GM12865 (cell line): ENCODE measurements around the gene COMT.
A peak's percentile ranks its signal among the peaks of the same experiment; 100 is the strongest.

Experiments used
- DNase-seq: peaks from one replicate; pipeline ENCODE4 v3.0.0; 2010; ENCODE audit warnings: low read depth
- H3K4me3 ChIP-seq: 2 replicates; pipeline ENCODE4 v1.5.1; 2011; ENCODE audit warnings: mild to moderate bottlenecking, low read depth, low read length, control low read depth
- TF ChIP-seq, protein P1 (sequence below): IDR thresholded peaks from 2 replicates; pipeline ENCODE4 v1.5.1; 2011; ENCODE audit warnings: low read length, control low read depth, low read depth, inconsistent platforms; ENCODE audit not compliant: insufficient read depth; ENCODE audit errors: missing control alignments

Gene COMT

GRCh38 chr22:19915287-19915954, 26.2 kb upstream of the COMT start:
- no peak for DNase-seq
- no peak overlapping the region for H3K4me3 ChIP-seq
- TF ChIP-seq, protein P1, sequence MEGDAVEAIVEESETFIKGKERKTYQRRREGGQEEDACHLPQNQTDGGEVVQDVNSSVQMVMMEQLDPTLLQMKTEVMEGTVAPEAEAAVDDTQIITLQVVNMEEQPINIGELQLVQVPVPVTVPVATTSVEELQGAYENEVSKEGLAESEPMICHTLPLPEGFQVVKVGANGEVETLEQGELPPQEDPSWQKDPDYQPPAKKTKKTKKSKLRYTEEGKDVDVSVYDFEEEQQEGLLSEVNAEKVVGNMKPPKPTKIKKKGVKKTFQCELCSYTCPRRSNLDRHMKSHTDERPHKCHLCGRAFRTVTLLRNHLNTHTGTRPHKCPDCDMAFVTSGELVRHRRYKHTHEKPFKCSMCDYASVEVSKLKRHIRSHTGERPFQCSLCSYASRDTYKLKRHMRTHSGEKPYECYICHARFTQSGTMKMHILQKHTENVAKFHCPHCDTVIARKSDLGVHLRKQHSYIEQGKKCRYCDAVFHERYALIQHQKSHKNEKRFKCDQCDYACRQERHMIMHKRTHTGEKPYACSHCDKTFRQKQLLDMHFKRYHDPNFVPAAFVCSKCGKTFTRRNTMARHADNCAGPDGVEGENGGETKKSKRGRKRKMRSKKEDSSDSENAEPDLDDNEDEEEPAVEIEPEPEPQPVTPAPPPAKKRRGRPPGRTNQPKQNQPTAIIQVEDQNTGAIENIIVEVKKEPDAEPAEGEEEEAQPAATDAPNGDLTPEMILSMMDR, result no peak

DNA sequence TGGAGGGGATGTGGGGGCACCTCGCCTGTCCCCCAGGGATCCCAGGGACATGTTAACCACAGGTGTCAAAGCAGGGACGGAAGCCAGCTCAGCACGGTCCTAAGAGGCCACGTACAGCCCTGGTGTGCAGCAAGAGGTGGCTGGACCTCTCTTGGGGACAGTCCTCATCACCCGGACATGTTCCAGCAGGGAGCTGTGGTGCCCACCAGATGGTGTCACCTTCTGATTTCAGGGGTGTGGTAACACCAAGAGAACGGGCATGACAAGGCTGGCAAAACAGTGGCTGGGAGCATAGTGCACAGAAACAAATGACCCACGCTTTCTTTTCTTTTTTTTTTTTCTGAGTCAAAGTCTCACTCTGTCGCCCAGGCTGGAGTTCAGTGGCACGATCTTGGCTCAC, 25.6 kb upstream of the COMT start:
- TF ChIP-seq, protein P1, result no peak
- H3K4me3 ChIP-seq, result no peak overlapping the region
- DNase-seq, result no peak

GRCh38 chr22:19916941-19917340, 24.6 kb upstream of the COMT start:
- TF ChIP-seq, protein P1, result no peak
- H3K4me3 ChIP-seq, result no peak overlapping the region

GRCh38 chr22:19917389-19918138, 24.0 kb upstream of the COMT start:
- H3K4me3 ChIP-seq, result no peak overlapping the region
- DNase-seq, result peak; percentile 10
- TF ChIP-seq, protein P1, result no peak

More at GRCh38 chr22:19916941-19917340, 24.6 kb upstream of the COMT start:
- DNase-seq, result no peak

- H3K4me3 ChIP-seq, result no peak overlapping the region
- DNase-seq, result no peak
- TF ChIP-seq, protein P1, result no peak
Measured at GRCh38 chr22:19918332-19919106, 23.1 kb upstream of the COMT start.

- DNase-seq, result no peak
- H3K4me3 ChIP-seq, result no peak overlapping the region
- TF ChIP-seq, protein P1, result no peak
Measured at GRCh38 chr22:19919701-19920363, 21.7 kb upstream of the COMT start.
